Parathyroid adenoma (tissue), 2 donors: ENCODE data around the gene AP2A1.

Source experiments
- H2AFZ ChIP-seq: fragments of 300-600 bp; sonication (generic); one replicate; pipeline ENCODE4 v1.7.0; 2017; ENCODE audit warnings: antibody characterized with exemption, mild to moderate bottlenecking
- H3K27ac ChIP-seq: fragments of 300-600 bp; sonication (generic); one replicate; pipeline ENCODE4 v1.7.0; 2017
- H3K27me3 ChIP-seq: fragments of 300-600 bp; sonication (generic); one replicate; pipeline ENCODE4 v1.7.0; 2017; ENCODE audit warnings: low read length; ENCODE audit not compliant: control insufficient read depth, insufficient read depth
- H3K36me3 ChIP-seq: fragments of 300-600 bp; sonication (generic); one replicate; pipeline ENCODE4 v1.7.0; 2017; ENCODE audit warnings: low read length; ENCODE audit not compliant: control insufficient read depth, insufficient read depth
- H3K4me1 ChIP-seq: fragments of 300-600 bp; sonication (generic); one replicate; pipeline ENCODE4 v1.7.0; 2017; ENCODE audit warnings: control low read depth
- H3K4me2 ChIP-seq: fragments of 300-600 bp; sonication (generic); one replicate; pipeline ENCODE4 v1.7.0; 2017; ENCODE audit warnings: low read length
- H3K4me3 ChIP-seq: fragments of 300-600 bp; sonication (generic); one replicate; pipeline ENCODE4 v1.7.0; 2017; ENCODE audit warnings: low read depth, low read length
- H3K79me2 ChIP-seq: fragments of 300-600 bp; sonication (generic); one replicate; pipeline ENCODE4 v1.7.0; 2017; ENCODE audit warnings: control low read depth
- H3K9ac ChIP-seq: fragments of 300-600 bp; sonication (generic); one replicate; pipeline ENCODE4 v1.7.0; 2017; ENCODE audit warnings: mild to moderate bottlenecking
- H3K9me3 ChIP-seq: fragments of 300-600 bp; sonication (generic); one replicate; pipeline ENCODE4 v1.7.0; 2017; ENCODE audit warnings: low read length; ENCODE audit not compliant: control insufficient read depth
- TF ChIP-seq, protein P1 (sequence below): fragments of 300-600 bp; sonication (generic); IDR thresholded peaks from one replicate; pipeline ENCODE4 v1.7.0; 2017; ENCODE audit warnings: antibody characterized with exemption, mild to moderate bottlenecking
- donor health status: primary hyperparathyroidism.

The AP2A1 gene

DNA sequence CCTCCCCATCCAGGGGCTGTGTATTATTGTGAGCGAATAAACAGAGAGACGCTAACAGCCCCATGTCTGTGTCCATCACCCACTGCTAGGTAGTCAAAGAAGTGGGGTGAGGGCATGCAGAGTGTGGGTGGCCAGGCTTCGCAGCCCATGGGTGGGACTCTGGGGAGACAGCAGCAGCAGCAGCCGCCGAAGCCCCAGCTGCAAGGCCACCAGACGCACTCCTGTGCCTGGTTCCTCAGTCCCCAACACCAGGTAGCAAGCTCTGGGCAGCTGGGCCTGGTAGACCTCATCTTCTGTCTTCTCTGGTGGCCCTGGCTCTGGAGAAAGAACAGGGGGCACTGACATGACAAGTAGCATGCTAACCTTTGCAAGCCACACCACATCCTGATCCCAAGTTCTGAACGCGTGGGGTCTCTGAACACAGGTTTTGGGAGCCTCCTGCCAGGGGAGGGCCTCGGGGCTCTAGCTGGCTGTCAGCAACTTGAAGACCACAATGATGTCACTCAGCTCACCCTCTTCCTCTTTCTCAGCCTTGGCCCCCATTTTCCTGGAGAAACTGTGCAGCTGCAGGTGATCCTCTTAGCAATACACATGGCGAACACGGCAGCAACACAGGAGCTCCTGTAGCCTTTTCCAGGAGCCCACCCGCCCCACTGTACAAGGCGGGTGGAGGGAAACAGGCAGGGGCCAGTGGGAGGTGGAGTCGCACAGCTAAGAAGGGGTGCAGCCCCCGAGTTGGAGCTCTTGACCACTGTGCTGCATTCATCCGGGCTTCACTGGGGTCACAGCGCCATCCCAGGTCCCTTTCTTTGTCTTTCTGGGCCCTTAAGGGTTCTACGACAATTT, 40.5 kb downstream of the AP2A1 start:
- TF ChIP-seq, protein P1, sequence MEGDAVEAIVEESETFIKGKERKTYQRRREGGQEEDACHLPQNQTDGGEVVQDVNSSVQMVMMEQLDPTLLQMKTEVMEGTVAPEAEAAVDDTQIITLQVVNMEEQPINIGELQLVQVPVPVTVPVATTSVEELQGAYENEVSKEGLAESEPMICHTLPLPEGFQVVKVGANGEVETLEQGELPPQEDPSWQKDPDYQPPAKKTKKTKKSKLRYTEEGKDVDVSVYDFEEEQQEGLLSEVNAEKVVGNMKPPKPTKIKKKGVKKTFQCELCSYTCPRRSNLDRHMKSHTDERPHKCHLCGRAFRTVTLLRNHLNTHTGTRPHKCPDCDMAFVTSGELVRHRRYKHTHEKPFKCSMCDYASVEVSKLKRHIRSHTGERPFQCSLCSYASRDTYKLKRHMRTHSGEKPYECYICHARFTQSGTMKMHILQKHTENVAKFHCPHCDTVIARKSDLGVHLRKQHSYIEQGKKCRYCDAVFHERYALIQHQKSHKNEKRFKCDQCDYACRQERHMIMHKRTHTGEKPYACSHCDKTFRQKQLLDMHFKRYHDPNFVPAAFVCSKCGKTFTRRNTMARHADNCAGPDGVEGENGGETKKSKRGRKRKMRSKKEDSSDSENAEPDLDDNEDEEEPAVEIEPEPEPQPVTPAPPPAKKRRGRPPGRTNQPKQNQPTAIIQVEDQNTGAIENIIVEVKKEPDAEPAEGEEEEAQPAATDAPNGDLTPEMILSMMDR, result no peak
- Histone ChIP-seq H3K4me2 (no peak overlapping the region), H3K4me1 (peaks cover 10% of the 10 kb centered on the region), H3K4me3 (no peak overlapping the region), H3K27ac (no peak overlapping the region), H2AFZ (no peak overlapping the region), H3K79me2 (no peaks in the 10 kb centered on the region), H3K9ac (no peak overlapping the region), H3K27me3 (no peaks in the 10 kb centered on the region), H3K9me3 (no peaks in the 10 kb centered on the region), H3K36me3 (no peaks in the 10 kb centered on the region)

DNA sequence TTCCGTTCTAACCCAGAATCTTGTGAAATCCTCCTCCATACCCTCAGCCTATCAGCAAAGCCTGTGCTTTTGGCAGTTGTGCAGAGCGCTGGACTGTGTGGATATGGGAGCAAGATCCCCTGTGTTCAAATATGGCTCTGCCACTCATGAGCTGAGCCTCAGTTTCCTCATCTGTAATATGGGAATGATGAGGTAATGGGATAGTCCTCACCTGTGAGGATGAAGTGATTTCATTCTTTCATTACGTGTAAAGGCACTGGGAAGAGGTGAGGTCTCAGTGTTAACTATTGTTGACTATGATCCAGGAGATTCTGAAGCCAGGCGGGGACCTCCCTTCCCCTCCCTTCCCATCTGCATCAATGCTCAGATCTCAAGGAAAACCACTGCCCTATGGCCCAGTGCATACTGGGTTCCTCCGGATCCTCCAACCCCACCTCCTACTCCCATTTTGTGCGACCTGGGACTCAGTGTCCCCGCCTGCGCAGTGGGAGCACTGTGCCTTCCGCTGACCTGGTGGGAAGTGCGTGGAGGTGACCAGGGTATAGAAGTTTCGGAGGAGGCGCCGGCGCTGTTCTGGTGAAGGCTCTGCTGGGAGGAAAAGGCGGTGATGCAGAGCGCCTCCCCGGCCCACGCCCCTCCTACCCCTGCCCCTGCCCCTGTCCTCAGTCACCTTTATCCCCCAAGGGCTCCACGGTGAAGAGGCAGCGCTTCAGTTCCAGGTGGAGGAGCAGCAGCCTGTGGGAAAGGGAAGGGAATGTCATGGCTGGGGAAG, 41.3 kb downstream of the AP2A1 start:
- no peaks in the 10 kb centered on the region for H3K27me3 ChIP-seq
- H2AFZ ChIP-seq, result no peak overlapping the region
- H3K27ac ChIP-seq, result peak overlapping the region; percentile 9
- H3K9me3 ChIP-seq, result no peaks in the 10 kb centered on the region
- peaks cover 10% of the 10 kb centered on the region for H3K4me1 ChIP-seq
- H3K79me2 ChIP-seq, result no peaks in the 10 kb centered on the region
- H3K4me2 ChIP-seq, result peak overlapping the region; percentile 92
- H3K36me3 ChIP-seq, result no peaks in the 10 kb centered on the region
- TF ChIP-seq, protein P1, result no peak
- H3K9ac ChIP-seq, result no peak overlapping the region
- H3K4me3 ChIP-seq, result peak overlapping the region; percentile 84

DNA sequence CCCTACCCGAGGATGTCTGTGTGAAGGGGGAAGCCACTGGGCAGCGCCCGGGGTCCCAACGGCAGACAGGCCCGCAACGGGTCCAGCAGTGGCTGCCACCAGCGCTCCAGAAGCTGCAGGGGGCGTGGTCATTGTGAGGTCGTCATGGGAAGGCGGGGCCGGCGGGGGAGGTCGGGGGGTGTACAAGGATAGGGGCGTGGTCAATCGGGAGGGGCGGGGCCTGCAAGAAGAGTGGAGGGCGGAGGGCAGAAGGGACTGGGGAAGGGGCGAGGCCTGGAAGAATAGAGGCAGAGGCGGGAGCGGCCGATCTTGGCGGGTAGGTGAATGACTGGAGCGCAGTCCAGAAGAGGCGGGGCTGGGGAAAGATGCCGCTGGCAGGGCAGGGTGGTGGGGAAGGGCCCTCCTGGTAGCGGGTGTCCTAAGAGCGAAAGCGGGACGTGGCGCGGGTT, 41.9 kb downstream of the AP2A1 start:
- no peak overlapping the region for H3K9ac ChIP-seq
- peak overlapping the region; percentile 84 for H3K4me3 ChIP-seq
- TF ChIP-seq, protein P1, result no peak
- H3K4me2 ChIP-seq, result peak overlapping the region; percentile 92
- H3K9me3 ChIP-seq, result no peaks in the 10 kb centered on the region
- no peaks in the 10 kb centered on the region for H3K79me2 ChIP-seq
- H3K4me1 ChIP-seq, result peaks cover 10% of the 10 kb centered on the region
- H3K27me3 ChIP-seq, result no peaks in the 10 kb centered on the region
- H3K27ac ChIP-seq, result peak overlapping the region; percentile 9
- no peaks in the 10 kb centered on the region for H3K36me3 ChIP-seq
- peak overlapping the region; percentile 83 for H2AFZ ChIP-seq

DNA sequence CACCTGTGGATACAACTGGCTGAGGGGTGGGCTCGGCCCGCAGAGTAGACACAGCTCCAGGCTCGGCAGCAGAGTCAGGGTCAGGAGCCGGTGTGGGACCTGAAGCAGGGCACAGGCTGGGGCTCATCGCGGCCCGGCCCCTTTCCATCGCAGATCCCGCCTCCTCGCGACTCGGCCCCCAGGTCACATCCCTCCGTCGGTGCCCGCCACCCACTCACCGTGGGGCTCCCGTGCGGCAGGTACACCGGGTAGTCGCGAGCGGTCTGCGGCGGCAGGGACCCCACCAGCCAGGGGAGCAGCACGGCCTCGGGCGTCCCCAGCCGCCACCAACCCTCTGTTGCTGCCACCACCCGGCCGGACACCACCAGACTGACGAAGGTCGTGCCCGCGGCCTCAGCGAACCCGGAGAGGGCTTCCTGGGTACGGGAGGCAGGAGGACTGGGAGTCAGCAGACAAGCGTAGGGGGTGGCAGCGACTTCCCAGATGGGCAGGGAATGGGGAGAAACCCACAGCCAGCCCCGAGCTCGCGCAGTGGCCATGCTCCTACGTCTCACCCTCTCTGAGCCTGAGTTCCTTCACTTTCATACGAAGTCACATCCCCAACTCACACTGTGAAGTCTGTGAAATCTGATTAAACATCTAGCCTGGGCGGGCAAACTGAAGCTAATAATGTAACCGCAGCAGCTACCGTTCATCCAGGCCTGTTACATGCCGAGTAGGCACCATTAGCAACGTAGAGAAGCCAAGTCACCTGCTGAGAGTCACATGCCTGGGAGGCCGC, 42.5 kb downstream of the AP2A1 start:
- Histone ChIP-seq H3K4me2 (peak overlapping the region; percentile 92), H3K9me3 (no peaks in the 10 kb centered on the region), H3K9ac (peak overlapping the region; percentile 50), H3K4me3 (peak overlapping the region; percentile 84), H3K4me1 (peaks cover 10% of the 10 kb centered on the region), H3K27me3 (no peaks in the 10 kb centered on the region), H3K79me2 (no peaks in the 10 kb centered on the region), H2AFZ (peak overlapping the region; percentile 83), H3K36me3 (no peaks in the 10 kb centered on the region), H3K27ac (peak overlapping the region; percentile 70)
- TF ChIP-seq, protein P1, result peak; percentile 7
